AG10803 (cell line): Measurements from ENCODE around the gene GLS.

Experiments
- DNase-seq: peaks from one replicate; pipeline ENCODE4 v3.0.0; 2010; ENCODE audit warnings: low read depth
- H3K4me3 ChIP-seq: 2 replicates; pipeline ENCODE4 v1.5.1; 2011; ENCODE audit warnings: mild to moderate bottlenecking, low read length, control low read depth
- TF ChIP-seq, protein P1 (sequence below): conservative IDR thresholded peaks from 2 replicates; pipeline ENCODE4 v1.5.1; 2011; ENCODE audit warnings: mild to moderate bottlenecking, low read length, control low read depth, inconsistent platforms

GLS gene

DNA sequence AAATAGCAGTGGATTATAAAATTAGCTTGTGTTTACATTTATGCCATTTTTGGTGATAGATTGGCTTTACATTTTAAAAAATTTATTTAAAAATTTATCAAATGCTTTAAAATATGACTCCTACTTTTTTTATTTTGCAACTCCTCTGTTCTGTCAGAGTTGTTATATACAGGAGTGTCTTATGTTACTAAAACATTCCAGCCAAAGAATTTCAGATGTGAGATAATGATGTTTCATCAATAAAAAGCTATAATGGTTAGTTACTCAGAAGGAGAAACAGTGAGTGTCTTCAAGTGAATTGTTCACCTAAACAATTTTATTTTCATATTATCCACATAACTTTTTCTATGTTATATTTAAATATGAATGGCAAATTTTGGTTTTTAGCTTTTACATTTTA lies 52.7 kb downstream of the GLS start:
- H3K4me3 ChIP-seq: no peak overlapping the region
- TF ChIP-seq, protein P1, sequence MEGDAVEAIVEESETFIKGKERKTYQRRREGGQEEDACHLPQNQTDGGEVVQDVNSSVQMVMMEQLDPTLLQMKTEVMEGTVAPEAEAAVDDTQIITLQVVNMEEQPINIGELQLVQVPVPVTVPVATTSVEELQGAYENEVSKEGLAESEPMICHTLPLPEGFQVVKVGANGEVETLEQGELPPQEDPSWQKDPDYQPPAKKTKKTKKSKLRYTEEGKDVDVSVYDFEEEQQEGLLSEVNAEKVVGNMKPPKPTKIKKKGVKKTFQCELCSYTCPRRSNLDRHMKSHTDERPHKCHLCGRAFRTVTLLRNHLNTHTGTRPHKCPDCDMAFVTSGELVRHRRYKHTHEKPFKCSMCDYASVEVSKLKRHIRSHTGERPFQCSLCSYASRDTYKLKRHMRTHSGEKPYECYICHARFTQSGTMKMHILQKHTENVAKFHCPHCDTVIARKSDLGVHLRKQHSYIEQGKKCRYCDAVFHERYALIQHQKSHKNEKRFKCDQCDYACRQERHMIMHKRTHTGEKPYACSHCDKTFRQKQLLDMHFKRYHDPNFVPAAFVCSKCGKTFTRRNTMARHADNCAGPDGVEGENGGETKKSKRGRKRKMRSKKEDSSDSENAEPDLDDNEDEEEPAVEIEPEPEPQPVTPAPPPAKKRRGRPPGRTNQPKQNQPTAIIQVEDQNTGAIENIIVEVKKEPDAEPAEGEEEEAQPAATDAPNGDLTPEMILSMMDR: no peak
- DNase-seq: no peak

DNA sequence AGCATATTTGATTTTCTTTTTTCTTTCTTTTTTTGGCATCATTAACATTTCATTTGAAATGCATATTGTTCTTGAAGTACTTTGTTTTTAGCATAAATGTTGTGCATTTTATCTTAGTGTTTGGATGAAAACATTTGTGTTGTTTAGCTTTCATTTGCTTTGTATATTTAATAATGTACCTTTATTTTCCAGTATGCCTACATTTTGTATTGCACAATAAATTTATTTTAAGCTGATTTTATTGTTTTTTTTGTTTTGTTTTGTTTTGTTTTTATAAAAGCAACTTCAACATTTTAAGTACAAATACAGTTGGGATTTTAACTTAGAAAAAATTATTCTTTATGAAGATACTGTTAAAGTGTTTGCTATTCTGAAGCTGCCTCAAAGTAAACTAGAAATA lies 54.4 kb downstream of the GLS start:
- no peak overlapping the region for H3K4me3 ChIP-seq
- TF ChIP-seq, protein P1: no peak
- no peak for DNase-seq

- TF ChIP-seq, protein P1: no peak
- DNase-seq: no peak
- no peak overlapping the region for H3K4me3 ChIP-seq
Observed at GRCh38 chr2:190938771-190939335, 58.2 kb downstream of the GLS start.

GRCh38 chr2:190940454-190940853 lies 59.8 kb downstream of the GLS start:
- H3K4me3 ChIP-seq: no peak overlapping the region
- no peak for DNase-seq
- TF ChIP-seq, protein P1: no peak

- TF ChIP-seq, protein P1: no peak
- H3K4me3 ChIP-seq: no peak overlapping the region
- no peak for DNase-seq
Observed at GRCh38 chr2:190941571-190941970, 61.0 kb downstream of the GLS start.

DNA sequence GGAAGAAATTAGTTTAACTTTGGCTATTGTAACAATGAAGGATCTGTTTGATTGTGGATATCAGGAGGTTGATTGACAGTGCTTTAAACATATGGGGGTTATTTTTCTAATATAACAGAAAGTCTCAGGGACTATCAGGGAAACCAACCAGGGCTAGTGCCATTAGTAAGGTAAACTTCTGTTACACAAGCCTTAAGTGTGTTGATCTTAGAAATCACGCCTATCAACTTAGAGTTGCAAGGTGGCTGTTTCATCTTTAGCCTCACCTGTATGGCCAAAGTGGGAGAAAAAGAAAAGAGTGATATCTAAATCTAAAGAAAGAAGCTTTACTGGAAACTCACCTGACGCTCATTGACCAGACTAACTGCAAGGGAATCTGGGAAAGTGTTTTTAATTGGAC lies 62.1 kb downstream of the GLS start:
- TF ChIP-seq, protein P1: no peak
- no peak overlapping the region for H3K4me3 ChIP-seq

GRCh38 chr2:190943706-190944105 lies 63.1 kb downstream of the GLS start:
- no peak for DNase-seq
- TF ChIP-seq, protein P1: no peak
- H3K4me3 ChIP-seq: no peak overlapping the region

More for the DNA sequence above, 62.1 kb downstream of the GLS start:
- DNase-seq: no peak
